HFFc6 (cell line): ENCODE measurements around the gene MYO5A. TPM values are rescaled to one million over a fixed set of nuclear protein-coding genes. Genes with fewer than 3 reads are reported as not detected.
A peak's percentile ranks its signal among the peaks of the same experiment; 100 is the strongest.

Experiments
- DNase-seq: peaks from one replicate; pipeline ENCODE4 v3.0.0-alpha.2; 2018
- H3K27ac Mint-ChIP-seq: 2 replicates; pipeline ENCODE4 v1.8.0; 2020; ENCODE audit warnings: mild to moderate bottlenecking, mixed read lengths
- H3K27me3 Mint-ChIP-seq: 2 replicates; pipeline ENCODE4 v1.8.0; 2021; ENCODE audit warnings: mild to moderate bottlenecking, moderate library complexity, mixed read lengths; ENCODE audit not compliant: insufficient read depth
- H3K36me3 Mint-ChIP-seq: 2 replicates; pipeline ENCODE4 v1.8.0; 2021; ENCODE audit warnings: low read depth, mixed read lengths
- H3K4me1 Mint-ChIP-seq: 2 replicates; pipeline ENCODE4 v1.8.0; 2020; ENCODE audit warnings: low read depth, mixed read lengths
- H3K4me3 Mint-ChIP-seq: 2 replicates; pipeline ENCODE4 v1.8.0; 2020; ENCODE audit warnings: mild to moderate bottlenecking, moderate library complexity, mixed read lengths
- H3K9me3 Mint-ChIP-seq: 2 replicates; pipeline ENCODE4 v1.8.0; 2020; ENCODE audit warnings: mild to moderate bottlenecking, mixed read lengths
- CTCF ChIP-seq: fragments of 200-600 bp; sonication (generic); IDR thresholded peaks from 2 replicates; pipeline ENCODE4 v1.5.0; 2021; ENCODE audit warnings: antibody characterized with exemption, mild to moderate bottlenecking
- total RNA-seq, 6 experiments: library from RNA; stranded (reverse); fragmentation: NEBNext Ultra II Directional; extraction: Animal tissue kit (Norgen Biotek cat#: 25700); gene quantifications; 2 replicates in 1 of 6; 3 replicates in 5 of 6; pipeline ENCODE4 v1.2.3, GENCODE V29; 2021

The MYO5A gene
- total RNA-seq, 6 experiments from 2014 or later, result 47.4 to 59.4 (median 54.0) TPM

GRCh38 chr15:52361494-52361893 lies 167.2 kb downstream of the MYO5A start:
- Mint-ChIP-seq H3K4me3 (no peak overlapping the region), H3K4me1 (peaks cover 15% of the 10 kb centered on the region), H3K9me3 (no peaks in the 10 kb centered on the region), H3K36me3 (peaks cover 32% of the 10 kb centered on the region), H3K27ac (peak overlapping the region; percentile 27; the same call in 1 of the 2 replicates), H3K27me3 (no peaks in the 10 kb centered on the region)
- DNase-seq, result no peak
- TF ChIP-seq CTCF, result no peak

GRCh38 chr15:52360229-52361203 lies 168.2 kb downstream of the MYO5A start:
- no peak for DNase-seq
- Mint-ChIP-seq H3K27me3 (no peaks in the 10 kb centered on the region), H3K9me3 (no peaks in the 10 kb centered on the region), H3K36me3 (peaks cover 32% of the 10 kb centered on the region), H3K4me1 (peaks cover 15% of the 10 kb centered on the region), H3K4me3 (no peak overlapping the region), H3K27ac (no peak overlapping the region)
- TF ChIP-seq CTCF, result no peak

GRCh38 chr15:52359722-52360121 lies 169.0 kb downstream of the MYO5A start:
- Mint-ChIP-seq H3K27ac (no peak overlapping the region), H3K4me1 (peaks cover 15% of the 10 kb centered on the region), H3K4me3 (no peak overlapping the region), H3K9me3 (no peaks in the 10 kb centered on the region), H3K27me3 (no peaks in the 10 kb centered on the region), H3K36me3 (peaks cover 27% of the 10 kb centered on the region)
- DNase-seq, result no peak
- TF ChIP-seq CTCF, result no peak

GRCh38 chr15:52357949-52358348 lies 170.7 kb downstream of the MYO5A start:
- H3K27ac Mint-ChIP-seq, result no peak overlapping the region
- no peak overlapping the region for H3K4me3 Mint-ChIP-seq
- H3K36me3 Mint-ChIP-seq, result peaks cover 13% of the 10 kb centered on the region
- no peaks in the 10 kb centered on the region for H3K27me3 Mint-ChIP-seq
- no peak for DNase-seq
- no peak for TF ChIP-seq CTCF
- H3K9me3 Mint-ChIP-seq, result no peaks in the 10 kb centered on the region
- peaks cover 15% of the 10 kb centered on the region for H3K4me1 Mint-ChIP-seq

- Mint-ChIP-seq H3K36me3 (peaks cover 25% of the 10 kb centered on the region), H3K9me3 (no peaks in the 10 kb centered on the region), H3K4me3 (no peak overlapping the region), H3K4me1 (peaks cover 16% of the 10 kb centered on the region), H3K27me3 (no peaks in the 10 kb centered on the region), H3K27ac (no peak overlapping the region)
- DNase-seq, result no peak
- TF ChIP-seq CTCF, result no peak
Observed at GRCh38 chr15:52352086-52352485, 176.6 kb downstream of the MYO5A start.
